ENCODE measurements around the gene KCNN2.

The KCNN2 gene

DNA sequence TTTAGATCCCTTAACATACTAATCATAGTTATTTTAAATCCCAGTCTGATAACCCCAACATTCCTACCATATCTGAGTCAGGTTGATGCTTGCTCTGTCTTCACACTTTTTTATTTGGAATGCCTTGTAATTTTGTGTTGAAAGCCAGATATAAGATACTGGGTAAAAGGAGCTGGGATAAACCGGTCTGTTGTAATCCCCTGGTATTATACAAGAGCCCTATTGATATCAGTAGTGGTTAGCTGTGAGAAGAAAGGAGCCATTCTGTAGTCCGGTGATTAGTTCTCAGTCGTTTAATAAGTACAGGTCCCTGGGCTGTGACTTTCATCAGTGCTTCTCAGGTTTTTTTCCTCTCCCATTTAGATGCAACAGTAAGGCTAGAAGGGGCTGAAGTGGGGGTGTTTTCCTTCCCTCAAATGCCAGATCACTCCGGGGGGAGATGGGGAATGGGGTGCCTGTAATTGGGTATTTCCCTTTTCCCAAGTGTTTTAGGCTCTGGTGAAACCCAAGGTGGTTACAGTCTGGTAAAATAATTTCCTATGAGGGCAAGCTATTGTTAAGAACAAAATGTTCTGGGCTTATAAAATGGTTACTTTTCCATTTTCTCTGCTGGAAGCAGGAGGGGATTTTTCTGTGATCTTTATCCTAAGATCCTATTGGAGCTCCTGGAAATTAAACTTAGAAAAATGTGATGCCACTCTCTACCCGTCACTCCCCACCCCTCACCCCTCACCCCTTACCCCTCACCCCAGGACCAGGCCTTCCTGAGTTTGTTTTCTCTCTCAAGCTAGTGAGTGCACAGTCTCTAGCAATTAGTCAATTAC, 72.7 kb downstream of the KCNN2 start:
- DNase-seq (ENCODE audit: low read depth) = no peak
- TF ChIP-seq, protein P1, sequence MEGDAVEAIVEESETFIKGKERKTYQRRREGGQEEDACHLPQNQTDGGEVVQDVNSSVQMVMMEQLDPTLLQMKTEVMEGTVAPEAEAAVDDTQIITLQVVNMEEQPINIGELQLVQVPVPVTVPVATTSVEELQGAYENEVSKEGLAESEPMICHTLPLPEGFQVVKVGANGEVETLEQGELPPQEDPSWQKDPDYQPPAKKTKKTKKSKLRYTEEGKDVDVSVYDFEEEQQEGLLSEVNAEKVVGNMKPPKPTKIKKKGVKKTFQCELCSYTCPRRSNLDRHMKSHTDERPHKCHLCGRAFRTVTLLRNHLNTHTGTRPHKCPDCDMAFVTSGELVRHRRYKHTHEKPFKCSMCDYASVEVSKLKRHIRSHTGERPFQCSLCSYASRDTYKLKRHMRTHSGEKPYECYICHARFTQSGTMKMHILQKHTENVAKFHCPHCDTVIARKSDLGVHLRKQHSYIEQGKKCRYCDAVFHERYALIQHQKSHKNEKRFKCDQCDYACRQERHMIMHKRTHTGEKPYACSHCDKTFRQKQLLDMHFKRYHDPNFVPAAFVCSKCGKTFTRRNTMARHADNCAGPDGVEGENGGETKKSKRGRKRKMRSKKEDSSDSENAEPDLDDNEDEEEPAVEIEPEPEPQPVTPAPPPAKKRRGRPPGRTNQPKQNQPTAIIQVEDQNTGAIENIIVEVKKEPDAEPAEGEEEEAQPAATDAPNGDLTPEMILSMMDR (IDR thresholded peaks at IDR 0.05; ENCODE audit: low read length, missing control alignments) = no peak
- no peak overlapping the region for H3K4me3 ChIP-seq (replicated peaks; ENCODE audit: low read depth, low read length)

DNA sequence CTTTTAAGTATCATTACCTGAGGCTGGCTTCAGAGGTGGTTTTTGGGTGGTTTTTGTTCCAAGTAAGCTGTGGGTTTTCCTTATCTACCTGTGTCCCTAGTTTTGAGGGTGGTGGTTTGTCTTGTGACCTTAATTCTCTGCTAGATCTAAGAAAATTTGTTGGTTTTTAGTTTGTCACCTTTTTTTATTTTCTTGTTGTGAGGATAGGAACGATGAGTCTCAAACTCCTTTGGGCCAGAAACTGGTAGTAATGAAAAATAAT, 73.3 kb downstream of the KCNN2 start:
- no peak for DNase-seq (ENCODE audit: low read depth)
- TF ChIP-seq, protein P1 (IDR thresholded peaks at IDR 0.05; ENCODE audit: low read length, missing control alignments) = no peak
- no peak overlapping the region for H3K4me3 ChIP-seq (replicated peaks; ENCODE audit: low read depth, low read length)

DNA sequence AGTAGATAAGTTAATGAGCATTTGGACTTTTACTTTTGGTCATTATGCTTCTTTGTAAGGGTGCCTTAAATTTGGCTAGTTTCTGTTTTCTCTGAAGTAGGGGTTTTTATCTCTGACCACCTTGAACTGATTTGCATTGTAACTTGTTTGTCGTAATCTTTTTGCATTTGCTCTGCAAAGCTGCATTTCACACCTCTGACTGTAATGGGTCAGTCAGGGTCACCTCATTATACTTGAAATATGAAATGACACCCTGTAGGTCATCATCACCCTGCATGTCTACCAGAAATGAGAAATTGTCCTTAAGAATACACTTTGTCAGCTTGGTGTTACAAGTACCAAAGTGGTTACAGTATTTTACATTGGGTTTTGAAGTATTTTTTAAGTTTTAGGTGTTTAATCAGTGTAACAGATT, 74.0 kb downstream of the KCNN2 start:
- DNase-seq (ENCODE audit: low read depth) = no peak
- H3K4me3 ChIP-seq (replicated peaks; ENCODE audit: low read depth, low read length) = no peak overlapping the region
- TF ChIP-seq, protein P1 (IDR thresholded peaks at IDR 0.05; ENCODE audit: low read length, missing control alignments) = no peak

DNA sequence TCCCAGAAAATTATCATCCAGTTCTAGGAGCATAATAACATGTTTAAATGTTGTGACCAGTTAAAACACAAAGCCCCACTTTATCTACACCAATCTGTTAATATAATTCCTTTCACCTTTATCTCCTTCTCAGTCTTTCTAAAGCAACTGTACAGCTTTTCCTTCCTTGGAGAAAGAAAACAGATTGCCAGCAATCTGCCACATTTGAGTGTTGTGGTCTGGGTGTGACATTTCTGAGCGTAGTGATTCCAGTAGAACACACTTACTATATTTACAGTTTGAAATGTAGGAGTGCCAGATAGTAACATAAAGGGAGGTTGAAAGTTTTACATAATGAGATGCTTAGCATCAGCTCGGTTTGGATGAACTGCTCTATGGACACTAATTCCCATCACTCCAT, 76.1 kb downstream of the KCNN2 start:
- TF ChIP-seq, protein P1 (IDR thresholded peaks at IDR 0.05; ENCODE audit: low read length, missing control alignments) = no peak
- no peak for DNase-seq (ENCODE audit: low read depth)
- no peak overlapping the region for H3K4me3 ChIP-seq (replicated peaks; ENCODE audit: low read depth, low read length)

DNA sequence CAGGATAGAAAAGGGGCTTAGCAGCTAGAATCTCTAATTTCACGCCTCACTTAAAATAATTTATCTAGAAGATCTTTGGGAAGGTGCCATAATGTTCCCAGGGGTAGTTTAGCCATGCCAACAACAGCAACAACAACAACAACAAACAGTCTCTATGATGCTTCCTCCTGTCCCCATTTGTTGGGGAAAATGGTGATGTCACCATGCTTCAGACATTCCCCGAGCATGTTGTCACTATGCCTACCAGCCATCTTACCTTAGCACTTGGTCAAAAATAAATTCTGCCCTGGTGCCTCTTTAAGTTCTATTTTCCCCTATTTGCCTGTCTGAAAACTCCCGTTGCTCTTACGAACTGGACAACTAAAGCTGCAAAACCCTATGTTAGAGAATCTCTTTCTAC, 76.6 kb downstream of the KCNN2 start:
- DNase-seq (ENCODE audit: low read depth) = no peak

DNA sequence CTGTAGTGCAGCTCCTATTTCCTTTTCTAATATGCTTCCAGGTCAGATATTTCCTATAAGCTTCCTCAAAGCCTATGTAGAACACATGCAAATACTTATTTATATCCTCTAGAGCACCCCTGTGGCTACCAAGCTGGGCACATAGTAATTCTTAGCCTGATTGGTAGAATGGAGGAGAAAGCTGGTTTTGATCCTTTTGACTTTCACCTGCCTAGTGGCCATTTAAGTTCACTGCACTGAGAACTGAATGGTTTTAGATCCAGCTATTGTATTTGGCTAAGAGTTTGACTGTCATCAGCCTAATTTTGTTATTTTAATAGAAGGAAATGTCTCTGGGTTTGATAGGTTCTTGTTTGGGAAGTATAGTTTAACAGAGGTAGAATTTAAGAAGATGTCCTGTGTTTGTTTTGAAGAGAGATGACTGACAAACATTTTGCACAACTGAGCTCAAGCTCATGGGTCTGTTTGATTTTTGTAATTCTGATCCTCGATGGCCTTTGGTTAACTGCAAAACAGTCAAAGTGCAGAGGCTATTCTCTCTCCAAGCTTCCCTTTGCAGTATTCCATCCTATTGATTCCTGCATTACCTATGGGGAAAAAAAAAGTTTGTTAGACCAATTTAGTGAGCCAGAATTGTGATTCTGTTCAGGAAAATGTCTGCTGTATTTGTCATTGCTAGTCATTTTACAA, 85.4 kb downstream of the KCNN2 start:
- DNase-seq (ENCODE audit: low read depth) = peak; percentile 6
- TF ChIP-seq, protein P1 (IDR thresholded peaks at IDR 0.05; ENCODE audit: low read length, missing control alignments) = peak; percentile 30

More for the DNA sequence above, 76.6 kb downstream of the KCNN2 start:
- TF ChIP-seq, protein P1 (IDR thresholded peaks at IDR 0.05; ENCODE audit: low read length, missing control alignments) = no peak
- H3K4me3 ChIP-seq (replicated peaks; ENCODE audit: low read depth, low read length) = no peak overlapping the region

More for the DNA sequence above, 85.4 kb downstream of the KCNN2 start:
- no peak overlapping the region for H3K4me3 ChIP-seq (replicated peaks; ENCODE audit: low read depth, low read length)
